Glomerular visceral epithelial cell (primary cell): Measurements from ENCODE around the gene CFAP46.
A peak's percentile ranks its signal among the peaks of the same experiment; 100 is the strongest.
"Not testable (repeated sequence)": the region's sequence is repeated elsewhere in the genome, so short reads cannot be mapped to it uniquely, and the experiment has no call there.

Experiments
- DNase-seq: peaks from one replicate; pipeline ENCODE4 v3.0.0-alpha.2; 2016; ENCODE audit errors: extremely low spot score

The CFAP46 gene

GRCh38 chr10:132913559-132914115 is 28.7 kb downstream of the CFAP46 start:
- no peak for DNase-seq

GRCh38 chr10:132912713-132913558 is 29.4 kb downstream of the CFAP46 start:
- no peak for DNase-seq

DNA sequence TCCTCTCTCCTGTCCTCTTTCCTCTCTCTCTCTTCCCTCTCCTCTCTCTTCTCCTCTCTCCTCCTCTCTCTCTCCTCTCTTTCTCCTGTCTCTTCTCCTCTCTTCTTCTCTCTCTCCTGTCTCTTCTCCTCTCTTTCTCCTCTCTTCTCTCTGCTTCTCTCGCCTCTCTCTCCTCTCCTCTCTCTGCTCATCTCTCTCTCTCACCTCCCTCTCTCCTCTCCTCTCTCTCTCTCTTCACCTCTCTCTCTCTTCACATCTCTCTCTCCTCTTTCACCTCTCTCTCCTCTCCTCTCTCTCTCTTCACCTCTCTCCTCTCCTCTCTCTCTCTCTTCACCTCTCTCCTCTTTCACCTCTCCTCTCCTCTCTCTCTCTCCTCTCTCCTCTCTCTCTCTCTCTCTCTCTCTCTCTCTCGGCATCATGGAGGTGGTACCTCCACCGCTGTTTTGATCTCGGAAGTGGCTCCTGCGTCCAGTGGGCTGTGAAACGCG is 30.1 kb downstream of the CFAP46 start:
- DNase-seq: no peak

DNA sequence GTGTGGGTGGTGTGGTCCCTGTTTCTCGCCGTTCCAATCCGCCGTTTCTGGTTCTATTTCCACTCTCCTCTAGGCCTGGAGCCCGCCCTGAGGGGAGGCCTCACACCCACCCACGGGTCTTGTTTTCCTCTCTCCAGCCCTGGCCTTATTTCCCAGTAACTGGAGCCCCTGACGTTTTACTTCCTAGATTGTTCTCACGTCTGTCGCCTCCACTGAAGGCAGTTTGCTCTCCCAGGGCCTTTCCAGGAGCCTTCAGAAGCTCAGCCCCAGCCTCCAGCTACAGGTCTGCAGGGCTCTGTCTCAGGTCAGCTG is 30.6 kb downstream of the CFAP46 start:
- no peak for DNase-seq

- DNase-seq: no peak
Measured at GRCh38 chr10:132910901-132911785, 31.2 kb downstream of the CFAP46 start.

DNA sequence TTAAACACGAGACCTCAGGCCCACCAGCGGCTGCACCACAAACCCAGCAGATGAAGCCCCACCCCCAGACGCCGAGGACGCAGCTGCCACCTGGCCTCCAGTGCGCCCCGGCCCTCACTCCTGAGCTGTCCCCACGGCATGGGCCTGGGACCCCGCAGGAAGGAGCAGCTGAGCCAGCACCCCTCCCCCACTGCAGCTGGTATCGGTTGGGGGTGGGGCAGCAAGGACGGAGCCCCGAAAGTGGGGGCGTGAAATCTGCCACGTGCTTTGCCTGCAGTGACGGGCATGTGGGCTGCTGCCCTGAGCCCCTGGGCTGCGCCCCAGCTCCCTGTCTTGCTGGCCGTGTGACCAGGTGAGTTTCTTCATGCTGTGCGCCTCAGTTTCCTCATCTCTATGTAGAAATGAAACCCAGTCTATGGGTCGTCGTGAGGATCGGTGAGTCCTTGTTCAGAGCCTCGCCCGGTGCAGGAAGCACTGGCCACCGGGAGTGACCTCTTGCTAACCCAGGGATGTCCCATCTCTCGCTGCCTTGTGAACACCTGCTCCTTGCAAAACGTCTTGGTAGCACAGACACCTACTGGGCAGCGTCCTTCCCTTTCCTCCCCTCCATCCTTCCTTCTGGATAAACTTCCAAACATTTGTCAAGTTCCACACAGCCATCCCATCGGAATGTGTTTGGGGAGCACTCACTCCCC is 32.0 kb downstream of the CFAP46 start:
- no peak for DNase-seq

- no peak for DNase-seq
Measured at GRCh38 chr10:132909491-132910071, 32.8 kb downstream of the CFAP46 start.

GRCh38 chr10:132908621-132909295 is 33.6 kb downstream of the CFAP46 start:
- no peak for DNase-seq

- DNase-seq: no peak
Measured at GRCh38 chr10:132907821-132908620, 34.3 kb downstream of the CFAP46 start.

- DNase-seq: no peak
Measured at GRCh38 chr10:132906836-132907235, 35.5 kb downstream of the CFAP46 start.

DNA sequence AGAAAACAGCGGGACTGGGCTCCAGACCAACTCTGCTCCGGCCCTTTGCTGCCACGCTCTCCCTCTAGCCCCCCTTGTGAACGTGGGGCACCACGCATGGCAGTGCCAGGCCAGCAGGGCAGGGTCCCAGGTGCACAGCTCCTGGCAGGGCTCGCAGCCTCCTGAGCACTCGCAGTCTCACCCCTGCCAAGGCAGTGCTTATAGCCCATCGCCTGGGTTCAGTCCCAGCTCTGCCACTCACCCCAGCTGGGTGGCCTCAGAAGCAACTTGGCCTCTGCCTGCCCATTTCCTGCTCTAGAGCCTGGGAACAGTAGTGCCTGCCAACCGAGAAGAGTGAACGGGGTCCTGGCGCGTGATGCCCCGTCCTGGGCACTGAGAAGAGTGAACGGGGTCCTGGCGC is 36.3 kb downstream of the CFAP46 start:
- DNase-seq: no peak

DNA sequence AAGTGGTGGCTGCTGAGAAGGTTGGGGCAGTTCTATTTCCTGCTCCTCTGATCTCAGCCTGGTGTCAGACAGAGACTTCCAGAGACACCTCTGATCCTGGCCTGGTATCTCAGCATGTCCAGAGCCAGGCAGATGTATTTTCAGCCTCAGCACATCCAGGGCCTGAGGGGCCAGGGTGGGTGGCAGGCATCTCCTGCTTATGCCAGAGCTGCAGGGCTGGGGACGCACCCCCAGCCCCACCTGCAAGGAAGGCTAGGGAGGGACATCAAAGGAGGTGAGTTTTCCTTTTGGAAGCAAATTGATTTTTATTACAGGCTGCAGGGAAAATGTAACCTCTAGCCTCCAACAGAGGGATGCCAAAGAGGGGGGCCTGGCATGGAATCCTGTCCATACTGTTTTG is 36.7 kb downstream of the CFAP46 start:
- no peak for DNase-seq

DNA sequence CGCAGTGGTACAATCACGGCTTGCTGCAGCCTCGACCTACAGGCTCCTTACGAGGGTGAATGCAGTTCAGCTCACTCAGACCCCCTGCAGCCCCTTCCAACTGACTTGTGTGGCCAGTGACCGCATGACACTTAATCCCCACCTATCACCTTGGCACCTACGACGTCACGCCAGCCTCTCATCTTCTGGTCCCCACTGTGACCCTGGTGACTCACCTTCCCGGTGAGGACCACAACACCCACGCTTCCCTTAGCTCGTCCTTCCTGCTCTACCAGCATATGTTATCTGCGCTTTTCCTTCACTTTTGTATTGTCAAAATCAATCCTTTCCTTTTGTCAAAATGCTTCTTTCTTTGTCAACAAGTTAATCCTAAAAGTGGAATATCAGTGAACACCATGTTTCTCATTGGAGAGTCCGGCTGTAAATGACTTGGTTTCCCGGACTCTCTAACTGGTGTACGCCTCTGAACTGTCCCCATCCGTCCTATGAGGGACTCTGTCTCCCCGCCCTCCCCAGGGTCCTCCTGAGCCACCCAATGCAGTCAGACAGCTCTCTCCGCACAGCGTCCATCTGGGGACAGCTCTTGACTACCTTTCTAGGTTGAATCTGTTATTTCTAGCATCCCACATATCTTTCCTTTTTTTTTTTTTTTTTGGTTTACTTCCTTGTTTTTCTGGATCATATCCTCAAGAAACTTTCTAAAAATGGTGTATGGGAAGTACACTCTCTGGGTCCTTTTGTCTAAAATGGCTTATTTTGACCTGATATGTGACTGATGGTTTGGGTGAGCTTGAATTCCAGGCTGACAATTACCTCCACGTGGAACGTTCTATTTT is 37.3 kb downstream of the CFAP46 start:
- DNase-seq: no peak

GRCh38 chr10:132904181-132904813 is 38.1 kb downstream of the CFAP46 start:
- DNase-seq: peak; percentile 74

GRCh38 chr10:132902656-132903575 is 39.5 kb downstream of the CFAP46 start:
- DNase-seq: not testable (repeated sequence)

GRCh38 chr10:132901351-132901750 is 41.0 kb downstream of the CFAP46 start:
- no peak for DNase-seq

DNA sequence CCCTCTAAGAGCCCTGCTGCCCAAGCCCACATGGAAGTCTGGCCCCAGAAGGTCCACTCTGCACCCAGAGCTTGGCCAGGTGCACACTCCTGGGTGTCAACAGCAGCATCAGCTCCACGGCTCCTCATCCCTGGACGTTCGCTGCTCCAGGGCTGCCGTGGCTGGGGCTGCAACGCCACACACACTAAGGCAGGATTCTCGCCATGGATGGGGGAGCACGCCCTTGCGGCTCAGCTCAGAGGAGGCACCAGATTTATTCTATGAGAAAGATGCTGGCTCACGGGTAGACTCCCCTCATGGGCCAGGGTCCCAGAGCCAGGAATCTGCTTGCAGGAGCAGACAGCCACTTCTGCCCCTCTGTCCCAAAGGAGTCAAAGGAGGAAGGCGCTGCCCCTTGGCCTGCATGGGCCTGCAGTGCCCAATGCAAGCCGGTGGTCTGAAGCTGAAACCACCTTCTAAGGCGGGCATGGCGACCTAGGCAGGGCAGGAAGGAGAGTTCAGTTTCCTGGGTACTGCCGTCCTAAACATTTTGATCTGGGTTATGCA is 42.1 kb downstream of the CFAP46 start:
- DNase-seq: no peak
